NK-92 treated with Interleukin-12 subunit alpha and Interleukin-12 subunit beta, amount 100 ng/mL, for 24 hours (cell line): ENCODE results near the gene C8A.

ENCODE experiments used
- DNase-seq: peaks from one replicate; lab custom pipeline; 2025; lab: John Stamatoyannopoulos, UW

Gene C8A

GRCh38 chr1:56967355-56967754, 112.8 kb downstream of the C8A start:
- DNase-seq, result no peak
